HepG2 (cell line): ENCODE results near the gene ELL. TPM values are rescaled to one million over a fixed set of nuclear protein-coding genes. Genes with fewer than 3 reads are reported as not detected.

Source experiments
- ATF2 ChIP-seq: sonication (generic); formaldehyde crosslinking; IDR thresholded peaks from 2 replicates; pipeline ENCODE4 v1.4.0; 2020; ENCODE audit warnings: missing genetic modification reagents
- DBP ChIP-seq: sonication (generic); formaldehyde crosslinking; IDR thresholded peaks from 2 replicates; pipeline ENCODE4 v1.4.0; 2020; ENCODE audit warnings: missing genetic modification reagents; ENCODE audit errors: not compliant biosample characterization
- FOXM1 ChIP-seq: sonication (generic); formaldehyde crosslinking; IDR thresholded peaks from 2 replicates; pipeline ENCODE4 v1.5.0; 2020; ENCODE audit warnings: missing genetic modification reagents
- KDM2A ChIP-seq: sonication (generic); formaldehyde crosslinking; IDR thresholded peaks from 2 replicates; pipeline ENCODE4 v1.4.0; 2020; ENCODE audit warnings: low read depth, missing genetic modification reagents, borderline replicate concordance
- MXI1 ChIP-seq: IDR thresholded peaks from 3 replicates; pipeline ENCODE4 v1.6.1; 2012; ENCODE audit warnings: low read depth, low read length, inconsistent platforms, borderline replicate concordance
- PATZ1 ChIP-seq: sonication (generic); formaldehyde crosslinking; IDR thresholded peaks from 2 replicates; pipeline ENCODE4 v1.4.0; 2020; ENCODE audit warnings: missing genetic modification reagents
- PHB2 ChIP-seq: fragments of 450-650 bp; IDR thresholded peaks from 2 replicates; pipeline ENCODE4 v1.6.1; 2018; ENCODE audit not compliant: partially characterized antibody
- POGK ChIP-seq: sonication (generic); formaldehyde crosslinking; conservative IDR thresholded peaks from 2 replicates; pipeline ENCODE4 v1.8.0; 2022; ENCODE audit warnings: mild to moderate bottlenecking, moderate library complexity, missing genetic modification reagents
- PPARG ChIP-seq: conservative IDR thresholded peaks from 2 replicates; pipeline ENCODE4 v1.6.1; 2016; ENCODE audit warnings: missing biosample characterization, missing genetic modification reagents
- RBM22 ChIP-seq: fragments of 200-400 bp; formaldehyde crosslinking; optimal IDR thresholded peaks from 2 replicates; pipeline ENCODE3; 2017; ENCODE audit warnings: mild to moderate bottlenecking, low read length, moderate library complexity
- SP2 ChIP-seq: sonication (generic); formaldehyde crosslinking; IDR thresholded peaks from 2 replicates; pipeline ENCODE4 v1.5.1; 2020; ENCODE audit warnings: mild to moderate bottlenecking, missing genetic modification reagents
- THYN1 ChIP-seq: sonication (generic); formaldehyde crosslinking; IDR thresholded peaks from 2 replicates; pipeline ENCODE4 v1.8.1; 2023; ENCODE audit warnings: low read depth, mild to moderate bottlenecking, moderate library complexity, missing genetic modification reagents, borderline replicate concordance
- YY1 ChIP-seq: IDR thresholded peaks from 2 replicates; pipeline ENCODE4 v1.6.1; 2011; ENCODE audit warnings: low read length, low read depth, moderate library complexity, mild to moderate bottlenecking; ENCODE audit not compliant: insufficient read depth, insufficient replicate concordance
- ZMYM4 ChIP-seq: sonication (generic); formaldehyde crosslinking; IDR thresholded peaks from 2 replicates; pipeline ENCODE4 v1.8.1; 2023; ENCODE audit warnings: mild to moderate bottlenecking, missing genetic modification reagents
- ZNF138 ChIP-seq: sonication (generic); formaldehyde crosslinking; IDR thresholded peaks from 2 replicates; pipeline ENCODE4 v1.5.0; 2020; ENCODE audit warnings: mild to moderate bottlenecking, low read depth, missing genetic modification reagents
- ZNF337 ChIP-seq: sonication (generic); formaldehyde crosslinking; IDR thresholded peaks from 2 replicates; pipeline ENCODE4 v1.5.1; 2020; ENCODE audit warnings: missing genetic modification reagents, low read depth, mild to moderate bottlenecking, borderline replicate concordance
- ZNF557 ChIP-seq: sonication (generic); formaldehyde crosslinking; IDR thresholded peaks from 2 replicates; pipeline ENCODE4 v1.4.0; 2020; ENCODE audit warnings: missing genetic modification reagents
- ZNF672 ChIP-seq: sonication (generic); formaldehyde crosslinking; IDR thresholded peaks from 2 replicates; pipeline ENCODE4 v1.8.1; 2022; ENCODE audit warnings: missing genetic modification reagents
- ZNF768 ChIP-seq: sonication (generic); formaldehyde crosslinking; IDR thresholded peaks from 2 replicates; pipeline ENCODE4 v1.4.0; 2020; ENCODE audit warnings: missing genetic modification reagents
- ZNF788 ChIP-seq: sonication (generic); formaldehyde crosslinking; IDR thresholded peaks from 2 replicates; pipeline ENCODE4 v1.5.0; 2020; ENCODE audit warnings: mild to moderate bottlenecking, missing genetic modification reagents, borderline replicate concordance
- ZNF792 ChIP-seq: IDR thresholded peaks from 2 replicates; pipeline ENCODE4 v1.6.1; 2016
- polyA plus RNA-seq, 8 experiments: library from polyadenylated mRNA; depleted of rRNA in 3 of 8; stranded (reverse) in 7 of 8; unstranded in 1 of 8; fragments of >200 nt; fragmentation: Illumina TruSeq in 4 of 8; extraction: Trizol in 4 of 8; gene quantifications; 2 replicates each; pipeline versions ENCODE4 v1.2.1 to v1.2.3, GENCODE V29; 2011 to 2016; ENCODE audit warnings: low read depth in 4 of 8, missing spikeins in 1 of 8, mixed read lengths in 1 of 8; ENCODE audit not compliant: insufficient read depth in 1 of 8
- total RNA-seq, 5 experiments: library from RNA; depleted of rRNA; stranded (reverse); fragments of >200 nt; fragmentation: Illumina TruSeq; extraction: Trizol; gene quantifications; 2 replicates each; pipeline ENCODE4 v1.2.3, GENCODE V29; 2016; ENCODE audit warnings: low read depth in 1 of 5
- TF ChIP-seq, protein P1 (sequence below): sonication (generic); formaldehyde crosslinking; conservative IDR thresholded peaks from 2 replicates; pipeline ENCODE4 v1.8.0; 2022; ENCODE audit warnings: low read depth, missing genetic modification reagents

The ELL gene
- total and polyA plus RNA-seq, 2 of the 13 experiments (the other 11 are each of a cell fraction or from before 2014, with no cell fraction given) = 3.7 to 5.4 TPM

DNA sequence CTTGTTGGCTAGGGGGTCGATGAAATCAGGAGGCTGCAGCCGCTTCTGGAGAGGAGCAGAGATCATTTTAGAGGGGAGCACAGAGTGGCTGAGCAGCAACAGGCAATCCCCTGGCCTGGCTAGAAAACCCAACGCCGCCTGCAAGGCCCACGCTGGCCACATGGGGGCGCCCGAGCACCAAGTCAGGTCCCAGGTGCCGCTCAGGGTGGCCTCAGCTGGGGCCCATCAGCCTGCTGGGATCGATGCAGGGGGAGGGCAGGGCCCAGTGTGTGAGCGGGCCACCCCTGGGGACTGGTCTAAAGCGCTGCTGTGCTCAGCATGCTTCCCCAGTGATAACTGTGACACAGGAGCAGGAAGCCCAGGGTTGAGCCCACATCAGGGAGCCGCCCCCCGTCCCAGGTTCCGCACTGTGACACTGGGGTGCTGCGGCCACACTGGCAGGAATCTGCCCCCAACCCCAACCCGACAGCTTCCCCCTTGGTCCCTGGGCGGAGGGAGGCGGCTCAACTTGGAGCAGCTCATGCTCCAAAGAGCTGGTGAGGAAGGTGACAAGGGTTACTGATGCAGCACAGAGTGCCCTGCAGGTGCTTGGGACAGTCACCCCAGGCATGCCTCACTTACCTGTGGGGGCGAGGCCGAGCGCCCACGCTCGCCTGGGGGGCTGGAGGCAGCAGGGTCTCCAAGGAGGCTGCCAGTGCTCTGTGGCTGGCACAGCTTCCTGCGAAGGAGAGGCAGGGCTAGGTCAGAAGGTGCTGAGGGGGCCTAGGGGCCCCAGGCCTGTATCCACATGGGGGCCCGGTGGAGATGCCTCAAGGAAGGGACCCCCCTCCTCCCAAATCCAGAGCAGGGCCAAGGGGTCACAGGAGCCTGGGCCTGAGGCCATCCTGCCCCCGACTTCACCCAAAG is 70.7 kb downstream of the ELL start (continued):
- TF ChIP-seq FOXM1 (CRISPR knock-in tag) (no peak), PATZ1 (peak; percentile 81), PPARG (CRISPR knock-in tag) (no peak), DBP (CRISPR knock-in tag) (no peak), ZNF557 (CRISPR knock-in tag) (no peak), KDM2A (CRISPR knock-in tag) (peak; percentile 80; the same call in 1 of the 2 replicates), ZNF788 (CRISPR knock-in tag) (peak; percentile 65; the same call in 1 of the 2 replicates), ZNF138 (CRISPR knock-in tag) (no peak), SP2 (CRISPR knock-in tag) (no peak), POGK (CRISPR knock-in tag) (0 out of 2 replicates have a peak, but pooled peaks have one; percentile 21), ZMYM4 (CRISPR knock-in tag) (no peak), ZNF672 (CRISPR knock-in tag) (no peak), PHB2 (no peak), ATF2 (CRISPR knock-in tag) (0 out of 2 replicates have a peak, but pooled peaks have one; percentile 21), MXI1 (peak; percentile 52; the same call in 1 of the 3 replicates), ZNF337 (no peak), ZNF768 (no peak), THYN1 (CRISPR knock-in tag) (no peak), ZNF792 (no peak), RBM22 (peak; percentile 11), YY1 (peak; percentile 52)
- TF ChIP-seq, protein P1, sequence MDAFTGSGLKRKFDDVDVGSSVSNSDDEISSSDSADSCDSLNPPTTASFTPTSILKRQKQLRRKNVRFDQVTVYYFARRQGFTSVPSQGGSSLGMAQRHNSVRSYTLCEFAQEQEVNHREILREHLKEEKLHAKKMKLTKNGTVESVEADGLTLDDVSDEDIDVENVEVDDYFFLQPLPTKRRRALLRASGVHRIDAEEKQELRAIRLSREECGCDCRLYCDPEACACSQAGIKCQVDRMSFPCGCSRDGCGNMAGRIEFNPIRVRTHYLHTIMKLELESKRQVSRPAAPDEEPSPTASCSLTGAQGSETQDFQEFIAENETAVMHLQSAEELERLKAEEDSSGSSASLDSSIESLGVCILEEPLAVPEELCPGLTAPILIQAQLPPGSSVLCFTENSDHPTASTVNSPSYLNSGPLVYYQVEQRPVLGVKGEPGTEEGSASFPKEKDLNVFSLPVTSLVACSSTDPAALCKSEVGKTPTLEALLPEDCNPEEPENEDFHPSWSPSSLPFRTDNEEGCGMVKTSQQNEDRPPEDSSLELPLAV (CRISPR knock-in tag) = no peak
